ENCODE data around the gene CDHR4. TPM values are rescaled to one million over a fixed set of nuclear protein-coding genes. Genes with fewer than 3 reads are reported as not detected.

The CDHR4 gene
- not detected for total RNA-seq

GRCh38 chr3:49799761-49800160, at the start of gene CDHR4:
Gene CDHR4 (minus strand): TSS chr3:49799873. CDS start chr3:49799812, 61 bp downstream.
- intact Hi-C loops (cut with DNase I) = no loop called here
- DNase-seq = no peak
- Histone ChIP-seq H3K9ac (ENCODE audit: low read depth in 2 of 2, low read length in 2 of 2) (no peak within 1 kb of the TSS), H3K27me3 (peaks cover 7% of the 10 kb centered on the region), H3K36me3 (no peaks in the 10 kb centered on the region), H3K27ac (no peak within 1 kb of the TSS), H3K4me3 (no peak within 1 kb of the TSS), H3K9me3 (no peaks in the 10 kb centered on the region), H3K4me1 (peaks cover 5% of the 10 kb centered on the region)
- TF ChIP-seq, protein P1, sequence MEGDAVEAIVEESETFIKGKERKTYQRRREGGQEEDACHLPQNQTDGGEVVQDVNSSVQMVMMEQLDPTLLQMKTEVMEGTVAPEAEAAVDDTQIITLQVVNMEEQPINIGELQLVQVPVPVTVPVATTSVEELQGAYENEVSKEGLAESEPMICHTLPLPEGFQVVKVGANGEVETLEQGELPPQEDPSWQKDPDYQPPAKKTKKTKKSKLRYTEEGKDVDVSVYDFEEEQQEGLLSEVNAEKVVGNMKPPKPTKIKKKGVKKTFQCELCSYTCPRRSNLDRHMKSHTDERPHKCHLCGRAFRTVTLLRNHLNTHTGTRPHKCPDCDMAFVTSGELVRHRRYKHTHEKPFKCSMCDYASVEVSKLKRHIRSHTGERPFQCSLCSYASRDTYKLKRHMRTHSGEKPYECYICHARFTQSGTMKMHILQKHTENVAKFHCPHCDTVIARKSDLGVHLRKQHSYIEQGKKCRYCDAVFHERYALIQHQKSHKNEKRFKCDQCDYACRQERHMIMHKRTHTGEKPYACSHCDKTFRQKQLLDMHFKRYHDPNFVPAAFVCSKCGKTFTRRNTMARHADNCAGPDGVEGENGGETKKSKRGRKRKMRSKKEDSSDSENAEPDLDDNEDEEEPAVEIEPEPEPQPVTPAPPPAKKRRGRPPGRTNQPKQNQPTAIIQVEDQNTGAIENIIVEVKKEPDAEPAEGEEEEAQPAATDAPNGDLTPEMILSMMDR (IDR thresholded peaks at IDR 0.05) = no peak

DNA sequence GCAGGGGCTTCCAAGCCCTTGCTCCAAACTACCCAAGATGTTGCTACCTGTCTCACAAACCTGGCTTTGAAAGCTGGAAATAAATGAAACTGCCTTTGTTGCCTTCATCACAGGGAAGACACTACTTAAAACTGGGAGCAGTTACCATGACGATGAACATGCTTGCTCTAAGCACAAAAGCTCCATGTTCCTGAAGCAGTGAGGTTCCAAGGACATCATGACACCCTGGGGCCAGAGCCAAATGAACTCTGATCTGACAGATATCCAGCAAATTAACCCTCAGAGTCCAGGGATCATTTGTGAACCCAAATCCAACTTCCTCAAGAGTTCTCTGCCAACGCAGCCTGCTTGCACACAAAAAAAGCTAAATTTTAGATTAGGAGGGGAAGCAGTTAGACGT, 46.0 kb upstream of the CDHR4 start:
- no peak overlapping the region for H3K9ac ChIP-seq (ENCODE audit: low read depth in 2 of 2, low read length in 2 of 2)
- TF ChIP-seq, protein P1 (IDR thresholded peaks at IDR 0.05) = no peak
- intact Hi-C loops (cut with DNase I) = no loop called here
- H3K27me3 ChIP-seq = no peaks in the 10 kb centered on the region
- no peaks in the 10 kb centered on the region for H3K4me1 ChIP-seq
- H3K27ac ChIP-seq = no peak overlapping the region
- no peak overlapping the region for H3K4me3 ChIP-seq
- H3K9me3 ChIP-seq = no peaks in the 10 kb centered on the region
- H3K36me3 ChIP-seq = no peaks in the 10 kb centered on the region
- no peak for DNase-seq

DNA sequence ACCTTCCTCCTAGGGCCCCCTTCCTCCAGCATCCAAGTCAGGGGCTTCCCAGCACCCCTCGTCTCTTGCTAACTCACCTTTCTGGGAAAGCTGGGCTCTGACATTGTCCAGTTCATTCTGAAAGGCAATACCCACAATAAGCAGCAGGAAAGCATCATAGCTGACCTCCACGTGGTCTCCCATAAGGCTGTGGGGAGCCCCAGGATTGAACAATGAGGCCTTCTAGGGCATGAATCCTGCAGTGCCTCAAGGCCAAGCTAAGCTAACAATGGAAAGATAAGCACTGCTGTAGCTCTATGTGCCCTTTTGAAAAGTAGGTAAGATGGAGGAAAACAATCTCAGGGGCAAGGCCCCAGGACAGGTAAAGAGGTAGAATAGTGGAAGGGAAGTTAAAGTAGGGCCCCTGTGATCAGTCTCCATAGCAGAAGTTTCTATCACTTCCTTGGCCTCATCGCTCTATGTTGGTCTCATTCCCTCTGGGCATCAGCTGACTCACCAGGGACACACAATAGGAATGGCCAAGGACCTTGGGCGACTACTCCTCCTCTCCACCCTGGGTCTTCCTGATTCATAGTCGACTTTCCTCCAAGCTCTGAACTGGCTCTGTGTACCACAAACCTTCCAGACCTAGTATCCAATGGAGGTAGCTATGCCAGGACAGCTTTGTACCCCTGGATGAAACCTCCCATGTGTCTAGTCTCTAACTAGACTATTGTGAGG, 45.0 kb upstream of the CDHR4 start:
- intact Hi-C loops (cut with DNase I) = no loop called here
- H3K27me3 ChIP-seq = no peaks in the 10 kb centered on the region
- H3K36me3 ChIP-seq = no peaks in the 10 kb centered on the region

GRCh38 chr3:49842843-49843517, 43.3 kb upstream of the CDHR4 start:
- H3K4me1 ChIP-seq = no peaks in the 10 kb centered on the region
- H3K27me3 ChIP-seq = no peaks in the 10 kb centered on the region
- DNase-seq = no peak
- no peak overlapping the region for H3K9ac ChIP-seq (ENCODE audit: low read depth in 2 of 2, low read length in 2 of 2)
- no peaks in the 10 kb centered on the region for H3K9me3 ChIP-seq
- no peak overlapping the region for H3K27ac ChIP-seq
- no peak overlapping the region for H3K4me3 ChIP-seq
- intact Hi-C loops (cut with DNase I) = no loop called here
- no peaks in the 10 kb centered on the region for H3K36me3 ChIP-seq
- TF ChIP-seq, protein P1 (IDR thresholded peaks at IDR 0.05) = no peak

More for the DNA sequence above, 45.0 kb upstream of the CDHR4 start:
- Histone ChIP-seq H3K4me3 (no peak overlapping the region), H3K4me1 (no peaks in the 10 kb centered on the region), H3K9ac (ENCODE audit: low read depth in 2 of 2, low read length in 2 of 2) (no peak overlapping the region), H3K27ac (no peak overlapping the region), H3K9me3 (no peaks in the 10 kb centered on the region)
- TF ChIP-seq, protein P1 (IDR thresholded peaks at IDR 0.05) = no peak
- no peak for DNase-seq

DNA sequence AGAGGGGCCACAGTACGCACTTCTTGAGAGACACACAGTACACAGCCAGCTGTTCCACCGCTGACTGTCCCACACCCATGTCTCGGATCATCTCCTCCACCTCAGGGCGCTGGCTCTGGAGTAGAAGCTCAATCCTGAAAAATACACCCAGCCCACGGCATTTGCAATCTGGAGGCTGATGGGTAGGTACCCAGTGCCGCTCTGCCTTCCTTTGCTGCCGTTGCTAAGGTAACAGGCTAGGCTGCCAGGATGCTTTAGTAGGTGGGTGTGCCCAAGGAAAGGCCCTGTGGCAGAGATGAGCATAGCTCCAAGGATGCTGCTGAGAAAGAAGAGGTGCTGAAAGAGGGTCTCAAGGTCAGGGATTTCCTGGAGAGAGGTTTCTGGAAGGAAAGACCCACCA, 42.1 kb upstream of the CDHR4 start:
- no peak overlapping the region for H3K27ac ChIP-seq
- intact Hi-C loops (cut with DNase I) = loop anchor here (2.0 kb wide), 1 partner anchor 39 kb away; the partner anchor contains the start of gene INKA1

More for the DNA sequence above, 42.1 kb upstream of the CDHR4 start:
- H3K27me3 ChIP-seq = no peaks in the 10 kb centered on the region
- H3K36me3 ChIP-seq = no peaks in the 10 kb centered on the region
- no peaks in the 10 kb centered on the region for H3K9me3 ChIP-seq
- no peak overlapping the region for H3K4me3 ChIP-seq
- DNase-seq = no peak
- no peak overlapping the region for H3K9ac ChIP-seq (ENCODE audit: low read depth in 2 of 2, low read length in 2 of 2)
- H3K4me1 ChIP-seq = no peaks in the 10 kb centered on the region
- TF ChIP-seq, protein P1 (IDR thresholded peaks at IDR 0.05) = no peak

All from colonic mucosa (tissue), 4 donors.